Raji (cell line): Measurements from ENCODE around the gene SLC38A11.

Experiments used
- POLR2A ChIP-seq: IDR thresholded peaks from 2 replicates; pipeline ENCODE4 v1.6.1; 2011; ENCODE audit warnings: low read depth, low read length, control low read depth; ENCODE audit not compliant: insufficient read depth

Gene SLC38A11

DNA sequence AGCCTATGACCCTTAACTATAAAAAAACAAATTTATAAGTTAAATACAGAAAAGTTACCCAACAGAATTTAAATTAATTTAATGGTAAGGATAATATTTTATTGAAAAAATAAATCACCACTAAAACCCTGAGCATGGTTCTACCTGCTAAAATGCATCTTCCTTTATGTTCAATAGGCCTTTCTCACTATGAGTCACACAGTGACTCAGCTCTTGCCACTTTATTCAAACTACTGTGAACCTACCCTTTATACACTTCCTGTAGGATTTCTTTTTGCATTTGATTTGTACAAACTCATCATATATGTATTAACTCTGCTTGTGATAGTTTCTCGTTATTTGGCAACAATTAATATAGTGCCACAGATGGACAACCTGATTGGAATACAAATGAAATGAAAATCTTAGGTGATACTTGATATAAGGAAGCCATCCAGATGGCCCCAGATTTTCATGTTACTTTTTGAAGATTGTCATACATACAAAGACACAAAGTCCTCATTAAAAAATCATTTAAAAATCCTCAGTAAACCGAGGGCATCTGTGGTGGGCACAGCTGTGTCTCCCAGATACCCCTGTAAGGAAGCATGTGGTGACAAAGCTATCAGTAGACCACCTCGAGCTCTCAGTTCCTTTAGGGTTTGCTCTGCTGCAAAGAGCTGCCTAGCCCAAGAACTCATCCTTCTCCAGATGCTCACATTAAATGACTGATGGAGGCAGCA lies 58.5 kb downstream of the SLC38A11 start:
- no peak for TF ChIP-seq POLR2A

DNA sequence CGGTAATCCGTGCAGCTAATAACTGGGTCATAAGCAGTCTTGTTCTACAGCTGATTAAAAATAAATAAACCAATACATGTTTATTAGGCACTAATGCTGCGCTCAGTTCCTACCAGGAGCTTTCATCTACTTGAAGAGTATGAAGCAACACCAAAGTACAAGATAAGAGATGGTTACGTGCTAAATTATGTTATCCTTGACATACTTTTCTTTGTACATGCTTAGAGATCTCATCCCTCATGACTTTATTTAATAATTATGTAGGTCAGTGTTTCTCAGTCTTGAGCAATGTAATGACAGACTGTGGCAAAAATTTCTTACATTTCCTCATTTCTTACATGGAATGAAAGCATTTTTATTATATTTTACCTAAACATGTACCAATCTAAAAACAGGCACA lies 59.1 kb downstream of the SLC38A11 start:
- no peak for TF ChIP-seq POLR2A

DNA sequence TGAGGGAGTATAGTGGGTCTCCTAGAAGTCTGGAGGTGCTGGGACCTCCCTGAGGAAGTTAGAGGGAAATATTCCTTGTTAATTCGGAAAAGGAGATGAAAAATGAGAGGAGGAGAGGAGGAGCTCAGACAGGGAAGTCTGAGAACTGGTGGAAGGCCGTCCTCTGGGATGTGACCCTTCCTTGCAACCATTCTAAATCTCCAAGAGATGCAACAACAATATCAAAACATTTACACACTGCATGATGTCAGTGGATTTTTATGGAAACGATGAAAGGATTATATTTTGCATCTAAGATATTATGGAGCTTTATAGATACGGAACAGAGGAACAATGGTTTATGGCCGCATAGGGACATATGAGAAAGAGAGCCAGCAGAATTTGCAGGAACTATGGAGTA lies 63.9 kb downstream of the SLC38A11 start:
- no peak for TF ChIP-seq POLR2A

DNA sequence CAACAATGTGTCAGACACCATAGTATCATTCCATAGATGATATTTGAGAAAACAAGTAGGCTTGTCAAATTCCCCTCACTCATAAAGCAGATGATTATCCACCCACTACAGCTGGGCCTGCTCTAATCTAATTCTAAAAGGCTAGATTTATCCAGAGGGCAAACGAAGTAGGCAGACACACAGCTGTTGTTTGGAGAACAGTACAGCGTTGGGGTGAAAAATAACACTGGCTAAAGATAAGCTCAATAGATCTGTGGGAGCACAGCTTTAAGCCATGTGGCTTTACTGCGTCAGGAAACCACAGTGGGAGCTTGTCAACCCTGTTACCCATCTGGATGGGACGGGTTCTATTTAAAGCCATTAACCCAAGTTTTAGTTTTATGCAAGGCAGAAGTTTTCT lies 64.8 kb downstream of the SLC38A11 start:
- no peak for TF ChIP-seq POLR2A

DNA sequence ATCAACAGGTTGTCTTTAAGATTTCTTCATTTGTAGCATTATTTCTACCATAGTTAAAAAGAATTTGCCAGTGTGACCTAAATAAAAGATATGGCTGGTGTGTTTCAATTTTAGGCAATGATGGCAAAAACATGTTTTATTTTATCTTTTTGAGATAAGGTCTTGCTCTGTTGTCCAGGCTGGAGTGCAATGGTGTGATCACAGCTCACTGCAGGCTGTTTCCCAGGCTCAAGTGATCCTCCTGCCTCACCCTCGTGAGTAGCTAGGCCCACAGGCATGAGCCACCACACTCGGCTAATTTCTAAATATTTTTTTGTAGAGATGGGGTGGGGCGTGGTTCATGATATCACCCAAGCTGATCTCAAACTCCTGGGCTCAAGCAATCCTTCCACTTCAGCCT lies 66.7 kb downstream of the SLC38A11 start:
- no peak for TF ChIP-seq POLR2A

DNA sequence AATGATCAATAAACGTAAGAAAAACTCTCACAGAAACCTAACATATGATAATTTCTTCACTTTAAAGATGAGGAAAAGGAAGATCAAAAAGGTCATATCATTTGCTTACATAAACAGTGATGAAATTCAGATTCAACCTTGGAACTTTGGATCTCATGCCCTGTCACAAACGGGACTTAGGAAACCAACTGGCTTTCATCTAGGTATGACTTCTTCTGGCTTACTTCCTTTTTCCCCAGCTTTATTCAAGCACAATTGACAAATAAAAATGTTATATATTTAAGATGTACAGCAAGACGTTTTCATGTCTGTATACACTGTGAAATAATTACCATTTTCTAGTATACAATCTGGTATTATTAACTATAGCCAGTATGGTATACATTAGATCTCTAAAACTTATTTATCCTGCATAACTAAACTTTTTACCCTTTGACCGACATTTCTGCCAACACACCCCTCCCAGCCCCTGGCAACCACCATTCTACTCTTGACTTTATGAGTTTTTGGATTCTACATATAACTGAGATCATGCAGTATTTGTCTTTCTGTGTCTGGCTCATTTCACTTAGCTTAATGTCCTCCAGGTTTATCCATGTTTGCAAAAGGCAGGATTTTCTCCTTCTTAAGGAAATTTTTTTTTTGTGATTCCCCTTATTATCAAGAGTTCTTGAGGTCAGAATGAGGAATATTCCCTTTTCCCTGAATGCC lies 67.7 kb downstream of the SLC38A11 start:
- TF ChIP-seq POLR2A = no peak

DNA sequence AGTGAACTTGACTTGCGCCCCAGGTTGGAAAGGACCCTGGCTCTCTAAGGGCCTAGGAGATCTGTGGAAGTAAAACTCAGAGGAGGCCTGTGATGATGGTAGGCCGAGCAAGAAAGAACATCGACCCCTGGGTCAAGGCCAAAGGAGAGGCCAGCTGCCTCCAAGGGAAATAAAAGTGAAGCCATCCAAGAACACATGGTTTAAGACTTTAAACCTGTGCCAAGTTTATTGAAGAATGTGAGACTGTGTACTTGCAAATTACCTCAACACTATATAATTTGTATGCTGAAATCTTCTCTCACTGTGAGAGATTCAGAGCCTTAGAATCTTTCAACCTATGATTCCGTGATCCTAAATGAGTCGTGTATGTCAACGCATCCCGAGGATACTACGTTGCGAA lies 73.0 kb downstream of the SLC38A11 start:
- no peak for TF ChIP-seq POLR2A

DNA sequence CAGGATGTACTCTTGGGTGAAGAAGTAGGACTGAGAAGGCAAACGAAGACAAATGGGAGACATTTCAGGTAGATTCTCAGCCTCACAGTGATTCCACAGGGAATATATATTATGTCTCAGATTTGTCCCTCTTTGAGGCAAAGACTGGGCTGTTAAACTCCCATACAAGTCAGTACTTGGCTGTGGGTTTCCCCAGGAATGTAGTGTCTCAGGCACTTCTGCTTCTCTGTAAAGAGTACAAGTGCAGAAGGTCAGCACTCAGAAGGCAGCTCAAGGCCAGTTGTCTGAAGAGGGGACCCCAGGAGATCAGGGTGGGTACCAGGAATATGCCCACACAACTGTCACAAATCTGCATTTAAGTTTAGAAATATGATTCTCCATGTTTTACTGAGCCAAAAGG lies 73.8 kb downstream of the SLC38A11 start:
- TF ChIP-seq POLR2A = no peak

DNA sequence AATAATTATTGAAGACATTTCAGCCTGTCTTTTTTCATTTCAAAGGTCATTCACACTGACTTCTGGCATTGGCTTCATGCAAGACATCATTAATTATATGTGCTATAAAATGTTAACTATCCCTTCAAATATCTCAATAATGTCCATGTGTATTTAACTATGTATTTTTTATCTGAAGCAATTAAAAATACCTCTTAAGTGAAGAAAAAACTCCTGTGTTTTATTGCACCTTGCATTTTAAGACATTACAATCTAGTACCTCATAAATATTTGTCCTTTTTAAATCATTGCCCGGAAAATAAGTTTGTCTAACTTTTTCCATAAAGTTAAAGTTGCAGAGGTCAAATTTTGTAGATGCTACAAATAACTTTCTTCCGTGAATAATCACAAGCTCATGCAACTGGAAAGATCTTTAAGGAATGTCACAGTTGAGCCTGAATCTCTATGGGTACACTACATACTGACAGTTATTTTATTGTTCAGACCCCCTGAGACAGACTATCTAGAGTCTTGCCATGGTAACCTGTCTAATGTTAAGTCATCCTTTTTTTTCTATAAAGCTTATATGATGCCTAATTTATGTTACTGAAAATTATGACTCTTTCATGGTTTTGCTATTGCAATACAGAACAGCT lies 75.3 kb downstream of the SLC38A11 start:
- TF ChIP-seq POLR2A = no peak

DNA sequence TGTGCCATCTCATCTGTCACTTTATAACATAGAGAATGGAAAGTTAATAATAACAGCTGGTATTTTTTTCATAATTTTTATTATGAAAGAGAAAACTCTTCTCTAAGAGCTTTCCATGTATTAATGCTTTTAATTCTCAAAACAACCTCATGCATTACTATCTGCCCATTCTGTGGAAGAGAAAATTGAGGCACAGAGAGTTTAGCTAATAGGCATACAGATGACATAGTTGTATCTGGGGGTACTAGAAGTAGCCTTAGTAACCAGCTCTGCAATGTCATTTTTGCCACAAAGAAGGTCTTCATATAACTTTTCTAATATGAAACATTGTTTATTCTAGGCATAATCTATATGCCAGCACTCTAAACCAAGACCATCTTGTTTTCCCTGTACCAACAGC lies 77.4 kb downstream of the SLC38A11 start:
- no peak for TF ChIP-seq POLR2A

DNA sequence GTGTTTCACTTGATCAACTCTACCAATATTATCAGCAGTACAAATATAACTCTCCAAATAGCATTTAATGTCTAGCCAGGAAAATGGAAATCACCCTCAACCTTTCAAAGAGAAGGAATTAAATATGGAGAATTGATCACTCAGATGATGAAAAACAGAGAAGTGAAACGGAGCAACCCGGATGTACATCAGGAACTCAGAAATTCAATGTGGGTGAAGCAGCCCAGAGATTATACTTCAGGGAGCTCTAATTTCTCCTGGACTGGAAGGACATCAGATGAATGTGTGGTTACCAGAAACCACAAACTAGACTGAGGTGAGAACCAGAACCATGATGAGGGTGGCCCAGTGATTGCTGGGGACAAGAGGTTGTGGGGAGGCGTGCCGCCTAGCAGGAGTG lies 78.2 kb downstream of the SLC38A11 start:
- TF ChIP-seq POLR2A = no peak

DNA sequence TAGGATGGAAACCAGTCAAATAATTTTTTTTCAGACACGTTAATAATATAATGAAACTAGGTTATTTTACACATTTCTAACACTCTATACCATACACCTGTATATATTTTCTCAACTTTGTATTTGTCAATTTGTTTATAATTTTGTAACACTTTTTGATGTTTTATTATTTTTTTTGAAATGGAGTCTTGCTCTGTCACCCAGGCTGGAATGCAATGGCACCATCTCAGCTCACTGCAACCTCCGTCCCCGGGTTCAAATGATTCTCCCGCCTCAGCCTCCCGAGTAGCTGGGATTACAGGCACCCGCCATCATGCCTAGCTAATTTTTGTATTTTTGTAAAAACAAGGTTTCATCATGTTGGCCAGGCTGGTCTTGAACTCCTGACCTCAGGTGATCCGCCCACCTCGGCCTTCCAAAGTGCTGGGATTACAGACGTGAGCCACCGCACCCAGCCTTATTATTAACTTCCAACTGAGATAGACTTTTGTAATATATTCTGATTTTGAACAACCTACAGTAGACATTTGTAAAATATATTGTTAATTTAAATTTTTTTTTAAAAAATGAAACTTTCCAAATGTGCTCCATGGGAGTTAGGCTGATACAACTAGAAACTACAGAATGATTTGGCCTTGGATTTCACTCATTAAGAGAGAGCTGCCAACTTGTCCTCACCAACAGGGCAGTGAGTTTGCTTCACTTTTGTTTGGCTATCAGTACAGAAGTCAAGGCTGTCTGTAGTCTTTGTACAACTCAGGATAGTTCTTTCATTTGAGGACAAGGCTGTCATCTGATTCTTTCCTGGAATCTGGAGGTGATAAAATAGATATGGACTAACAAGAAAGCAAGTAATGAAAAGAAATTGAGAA lies 79.8 kb downstream of the SLC38A11 start:
- TF ChIP-seq POLR2A = no peak

DNA sequence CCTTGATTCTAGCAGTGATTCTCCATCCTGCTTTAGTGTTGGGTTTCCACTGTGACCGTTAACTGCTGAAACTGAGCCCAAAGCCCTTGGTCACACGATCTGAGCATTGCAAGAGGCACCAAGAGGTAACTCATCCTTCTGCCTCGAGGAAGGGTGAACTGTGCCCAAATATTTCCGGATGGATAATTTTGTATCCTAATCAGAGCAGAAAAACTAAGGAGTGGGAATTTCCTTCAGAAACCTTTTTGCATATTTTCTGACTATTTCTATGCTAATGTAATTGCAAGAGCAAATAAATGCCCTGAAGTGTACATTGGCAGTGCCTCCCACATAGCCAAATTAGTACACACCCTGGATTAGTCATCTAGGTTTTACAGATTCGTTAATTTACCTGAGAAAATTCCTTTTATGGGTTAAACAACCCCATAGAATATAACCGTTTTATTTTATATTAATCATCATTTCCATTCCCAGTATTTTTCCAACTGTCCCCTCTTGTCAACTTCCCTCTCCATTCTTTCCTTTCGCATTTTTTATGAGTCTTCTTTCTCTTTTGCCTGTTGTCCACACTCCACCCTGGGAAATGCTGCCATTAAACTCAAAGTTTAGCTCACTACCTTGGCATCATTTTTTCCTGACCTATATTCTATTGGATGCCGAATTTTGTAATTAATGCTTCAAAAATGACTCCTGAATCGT lies 82.0 kb downstream of the SLC38A11 start:
- no peak for TF ChIP-seq POLR2A

DNA sequence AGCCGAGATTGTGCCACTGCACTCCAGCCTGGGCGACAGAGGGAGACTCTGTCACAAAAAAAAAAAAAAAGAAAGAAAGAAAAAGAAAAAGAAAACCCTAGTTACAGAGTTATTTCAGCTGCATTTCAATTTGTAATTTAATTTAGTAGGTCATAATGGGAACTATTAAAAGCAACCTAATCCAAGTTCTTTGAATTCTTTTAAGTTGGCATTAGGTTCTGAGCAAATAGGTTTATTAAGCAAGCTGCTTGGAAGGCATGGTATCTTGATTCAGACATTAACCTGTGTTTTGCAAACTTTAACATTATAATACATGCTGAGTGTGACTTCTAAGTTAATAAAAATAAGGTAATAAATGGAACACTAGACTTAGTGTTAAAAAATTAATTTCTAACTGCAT lies 83.9 kb downstream of the SLC38A11 start:
- TF ChIP-seq POLR2A = no peak

DNA sequence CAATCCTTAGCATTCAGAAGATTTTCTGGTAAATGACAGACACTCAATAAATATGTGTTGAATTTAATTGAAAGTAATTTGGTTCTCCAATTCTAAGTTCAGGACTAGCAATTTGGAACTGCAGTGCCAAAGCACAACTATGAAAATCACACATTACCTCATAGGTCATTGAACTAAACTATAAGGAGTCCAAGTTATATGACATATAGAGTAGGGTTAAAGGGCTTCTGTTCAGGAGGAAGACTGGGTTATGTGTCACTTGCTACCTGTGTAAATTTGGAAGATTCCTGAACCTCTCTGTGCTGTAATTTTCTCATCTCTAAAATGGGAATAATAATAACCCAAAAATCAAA lies 85.9 kb downstream of the SLC38A11 start:
- TF ChIP-seq POLR2A = no peak
